GM21786 (cell line): ENCODE data around the gene REEP5.
"Not testable (repeated sequence)": the region's sequence is repeated elsewhere in the genome, so short reads cannot be mapped to it uniquely, and the experiment has no call there.

Source experiments
- ATAC-seq: cut with Tn5 transposase; IDR thresholded peaks from one replicate; pipeline ENCODE4 v1.9.1; 2021; ENCODE audit not compliant: unreplicated experiment

REEP5 gene

DNA sequence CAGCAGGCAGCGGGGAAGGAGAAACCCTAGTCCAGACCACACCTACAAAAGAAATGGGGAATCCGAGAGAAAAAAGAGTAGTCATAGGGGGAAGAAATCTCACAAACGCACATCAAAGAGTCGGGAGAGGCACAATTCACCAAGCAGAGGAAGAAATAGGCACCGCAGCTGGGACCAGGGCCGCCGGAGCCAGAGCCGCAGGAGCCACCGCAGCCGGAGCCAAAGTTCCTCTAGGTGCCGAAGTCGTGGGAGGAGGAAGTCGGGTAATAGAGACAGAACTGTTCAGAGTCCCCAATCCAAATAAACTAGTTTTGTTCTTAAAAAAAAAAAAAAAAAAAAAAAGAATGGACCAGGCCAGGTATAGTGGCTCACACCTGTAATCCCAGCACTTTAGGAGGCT, 29.3 kb downstream of the REEP5 start:
- ATAC-seq = no peak

DNA sequence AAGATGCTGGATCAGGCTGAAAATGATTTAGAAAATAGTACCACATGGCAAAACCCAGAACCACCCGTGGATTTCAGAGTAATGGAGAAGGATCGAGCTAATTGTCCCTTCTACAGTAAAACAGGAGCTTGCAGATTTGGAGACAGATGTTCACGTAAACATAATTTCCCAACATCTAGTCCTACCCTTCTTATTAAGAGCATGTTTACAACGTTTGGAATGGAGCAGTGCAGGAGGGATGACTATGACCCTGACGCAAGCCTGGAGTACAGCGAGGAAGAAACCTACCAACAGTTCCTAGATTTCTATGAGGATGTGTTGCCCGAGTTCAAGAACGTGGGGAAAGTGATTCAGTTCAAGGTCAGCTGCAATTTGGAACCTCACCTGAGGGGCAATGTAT, 30.0 kb downstream of the REEP5 start:
- ATAC-seq = not testable (repeated sequence)

- no peak for ATAC-seq
These were observed 35.1 kb downstream of the REEP5 start for GRCh38 chr5:112886975-112887374.

DNA sequence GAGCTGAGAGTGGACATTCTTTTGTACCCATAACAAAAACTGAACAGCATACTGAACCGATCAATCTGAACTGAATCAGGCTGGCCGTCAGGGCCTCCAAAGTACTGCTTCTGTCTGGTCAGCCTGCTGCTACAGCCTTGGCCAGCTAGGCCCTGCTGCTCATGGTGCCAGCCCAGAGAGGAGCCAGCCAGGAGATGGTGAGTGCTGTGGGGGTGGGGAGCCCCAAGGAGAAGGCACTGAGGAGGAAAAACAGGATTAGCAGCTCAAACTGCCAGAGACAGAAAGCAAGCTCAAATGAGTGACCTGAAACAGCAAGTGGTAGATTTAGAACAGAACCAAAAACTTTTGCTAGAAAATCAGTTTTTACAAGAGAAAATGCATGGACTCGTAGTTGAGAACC, 37.0 kb downstream of the REEP5 start:
- no peak for ATAC-seq

DNA sequence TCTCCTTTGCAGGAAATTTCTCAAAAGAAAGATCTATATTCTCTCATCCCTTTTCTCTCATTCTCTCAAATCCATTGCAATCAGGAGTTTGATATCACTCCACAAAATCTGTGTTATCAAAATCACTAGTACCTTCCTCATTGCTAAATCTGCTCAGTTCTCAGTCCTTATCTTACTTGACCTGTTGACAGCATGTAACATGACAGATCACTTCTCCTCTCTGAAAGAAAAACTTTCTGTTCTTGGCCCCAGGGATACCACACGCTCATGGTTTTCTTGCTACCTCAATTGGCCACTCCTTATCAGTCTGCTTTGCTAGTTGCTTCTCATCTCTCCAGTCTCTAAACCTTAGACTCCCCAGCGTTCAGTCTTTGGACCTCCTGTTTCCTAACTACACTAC, 38.8 kb downstream of the REEP5 start:
- no peak for ATAC-seq

DNA sequence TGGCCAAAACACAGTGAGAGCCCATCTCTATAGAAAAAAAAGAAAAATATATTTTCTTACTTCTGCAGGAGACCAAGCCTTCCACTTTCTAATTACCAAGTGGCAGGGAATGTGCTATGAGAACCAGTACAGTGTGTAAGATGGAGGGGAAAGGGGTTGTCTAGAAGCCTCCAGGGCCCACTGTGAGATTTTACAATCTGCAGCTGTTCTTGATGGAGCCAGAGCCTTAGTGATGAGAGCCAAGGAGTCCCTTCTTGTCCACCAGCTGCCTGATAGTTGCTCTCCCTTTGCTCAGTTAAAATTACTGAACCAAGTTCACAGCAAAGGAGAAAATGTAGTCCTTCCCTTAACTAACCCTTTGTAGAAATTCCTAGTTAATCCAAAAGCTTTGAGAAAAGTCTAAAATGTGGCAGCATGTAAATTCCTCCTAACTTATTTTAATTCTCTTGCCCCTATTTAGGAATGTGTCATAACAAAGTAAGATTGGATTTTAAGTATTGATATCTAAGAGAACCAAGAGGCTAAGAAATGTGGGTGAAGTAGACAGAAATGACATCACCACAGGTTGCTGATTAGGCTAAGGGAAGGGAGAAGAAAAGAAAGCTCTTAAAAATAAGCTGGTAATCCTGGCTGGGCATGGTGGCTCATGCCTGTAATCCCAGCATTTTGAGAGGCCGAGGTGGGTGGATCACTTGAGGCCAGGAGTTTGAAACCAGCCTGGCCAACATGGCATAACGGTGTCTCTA, 41.6 kb downstream of the REEP5 start:
- ATAC-seq = no peak

GRCh38 chr5:112878760-112879159, 43.3 kb downstream of the REEP5 start:
- no peak for ATAC-seq

DNA sequence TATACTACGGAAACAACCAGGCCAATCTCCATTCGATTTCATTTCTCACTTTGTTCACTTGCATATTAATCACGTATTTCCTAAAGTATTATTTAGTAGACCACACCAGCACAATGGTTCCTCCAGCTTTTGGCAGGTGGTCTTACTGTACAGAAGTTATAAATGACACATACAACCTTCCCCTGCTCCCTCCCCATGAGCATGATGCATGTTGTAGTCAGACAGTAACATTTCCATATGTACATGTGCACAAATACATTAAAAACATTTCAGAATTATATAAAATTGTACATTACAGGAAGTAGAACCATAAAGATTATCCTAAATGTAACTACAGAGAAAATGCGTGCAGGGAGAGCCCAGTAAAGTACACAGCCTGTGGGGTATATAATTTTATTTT, 43.9 kb downstream of the REEP5 start:
- ATAC-seq = no peak

DNA sequence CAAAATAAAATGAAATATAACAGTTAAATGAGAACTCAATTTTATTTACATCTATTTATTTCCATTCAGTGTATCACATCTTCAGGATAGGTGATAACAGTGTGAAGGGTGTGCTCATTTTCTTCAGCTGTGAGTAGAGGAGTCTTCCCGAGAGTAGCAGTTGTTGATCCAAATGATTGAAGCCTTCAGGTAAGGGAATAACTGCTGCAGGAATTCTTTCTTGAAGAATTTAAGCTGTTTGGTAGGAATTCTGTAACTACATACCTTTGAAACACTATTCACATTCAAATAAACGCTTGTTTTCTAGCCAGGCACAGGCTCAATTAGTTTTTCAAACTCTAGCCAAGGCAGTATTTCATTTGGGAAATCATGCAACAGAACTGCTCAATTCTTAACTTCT, 45.7 kb downstream of the REEP5 start:
- ATAC-seq = no peak

DNA sequence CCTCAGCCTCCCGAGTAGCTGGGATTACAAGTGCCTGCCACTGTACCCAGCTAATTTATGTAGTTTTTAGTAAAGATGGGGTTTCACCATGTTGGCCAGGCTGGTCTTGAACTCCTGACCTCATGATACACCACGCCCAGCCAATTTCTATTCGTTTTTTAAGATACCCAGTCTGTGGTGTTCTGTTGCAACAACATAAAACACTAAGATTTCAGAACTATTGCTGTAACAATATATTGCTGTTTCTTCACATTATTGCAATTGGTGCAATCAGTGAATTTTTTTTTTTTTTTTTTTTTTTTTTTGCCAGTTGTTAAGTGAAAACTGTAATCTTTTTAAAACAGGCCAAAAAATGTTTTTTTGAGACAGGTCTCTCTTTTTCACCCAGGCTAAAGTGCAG, 51.1 kb downstream of the REEP5 start:
- ATAC-seq = no peak

DNA sequence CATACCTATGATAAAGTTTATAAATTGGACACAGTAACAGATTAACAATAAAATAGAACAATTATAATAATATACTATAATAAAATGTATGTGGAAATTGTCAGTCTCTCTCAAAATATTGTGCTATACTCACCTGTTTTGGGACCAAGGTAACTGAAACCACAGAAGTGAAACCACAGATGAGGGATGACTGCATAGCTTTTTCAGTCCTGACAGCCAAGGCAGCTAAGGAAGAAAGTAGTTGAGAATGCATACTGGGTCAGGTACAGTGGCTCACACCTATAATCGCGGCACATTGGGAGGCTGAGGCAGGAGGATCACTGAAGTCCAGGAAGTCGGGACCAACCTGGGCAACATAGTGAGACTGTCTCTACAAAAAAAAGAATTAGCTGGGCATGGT, 52.1 kb downstream of the REEP5 start:
- no peak for ATAC-seq

GRCh38 chr5:112867411-112867810, 54.6 kb downstream of the REEP5 start:
- no peak for ATAC-seq

DNA sequence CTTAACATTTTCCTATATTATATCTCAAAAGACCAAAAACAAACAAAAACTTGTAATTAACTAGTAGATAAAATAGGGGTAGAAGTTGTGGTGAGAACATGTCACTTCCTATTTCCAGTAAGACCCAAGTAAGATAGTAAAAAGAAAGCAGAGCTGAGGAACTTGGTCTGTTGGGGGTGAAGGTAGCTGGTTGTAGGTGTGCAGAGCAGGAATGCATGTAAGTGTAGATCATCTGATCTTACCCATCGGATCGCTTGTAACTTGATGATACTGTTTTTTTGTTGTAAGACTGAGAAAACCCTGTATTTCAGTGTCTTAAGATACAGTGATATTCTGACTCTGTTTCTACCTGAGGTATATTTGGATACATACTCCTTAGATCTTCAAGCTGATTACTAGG, 55.3 kb downstream of the REEP5 start:
- ATAC-seq = no peak

GRCh38 chr5:112865128-112865527, 56.9 kb downstream of the REEP5 start:
- no peak for ATAC-seq

DNA sequence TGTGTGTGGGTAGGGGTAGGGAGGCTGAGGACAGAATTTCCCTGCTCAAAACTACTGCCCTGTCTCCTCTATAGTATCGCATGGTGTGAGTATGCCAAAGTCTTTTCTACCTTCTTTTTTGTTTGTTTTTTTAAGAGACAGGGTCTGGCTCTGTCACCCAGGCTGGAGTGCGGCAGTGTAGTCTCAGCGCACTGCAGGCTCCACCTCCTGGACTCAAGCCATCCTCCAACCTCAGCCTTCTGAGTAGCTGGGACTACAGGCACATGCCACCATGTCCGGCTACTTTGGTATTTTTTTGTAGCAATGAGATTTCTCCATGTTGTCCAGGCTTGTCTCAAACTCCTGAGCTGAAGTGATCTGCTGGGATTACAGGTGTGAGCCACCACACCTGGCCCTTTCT, 58.5 kb downstream of the REEP5 start:
- ATAC-seq = no peak

DNA sequence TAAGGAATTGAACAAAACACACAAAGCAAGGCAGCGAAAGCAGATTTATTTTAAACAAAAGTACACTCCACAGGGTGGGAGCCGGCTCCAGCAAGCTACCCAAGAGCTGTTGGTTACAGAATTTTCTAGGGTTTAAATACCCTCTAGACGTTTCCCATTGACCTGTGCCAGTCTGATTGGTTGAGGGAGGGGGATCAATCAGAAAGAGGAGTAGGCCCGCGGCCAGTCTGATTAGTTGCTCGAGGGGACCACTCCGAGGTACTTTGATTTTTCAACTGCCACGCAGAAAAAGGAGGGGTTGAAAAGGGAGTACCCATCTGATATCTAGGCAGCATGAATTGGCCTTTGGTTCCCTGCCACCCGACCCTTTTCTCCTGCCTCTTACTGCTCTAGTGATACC, 59.9 kb downstream of the REEP5 start:
- no peak for ATAC-seq

DNA sequence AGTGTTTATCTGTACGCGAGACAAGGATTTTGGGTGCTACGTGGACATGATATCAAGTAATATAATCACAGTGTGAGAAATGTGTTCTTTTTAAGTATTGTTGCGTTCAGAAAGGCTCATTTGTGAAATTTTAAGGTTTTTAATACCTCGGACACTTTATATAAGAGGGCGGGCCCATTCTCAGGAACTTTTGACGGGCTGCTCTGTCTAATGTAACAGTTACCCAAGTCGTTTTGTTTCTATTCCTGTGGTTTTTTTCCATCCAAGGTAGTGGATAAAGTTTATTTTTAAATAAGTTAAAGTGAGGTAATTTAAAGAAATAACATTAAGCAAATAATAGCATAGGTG, 60.4 kb downstream of the REEP5 start:
- ATAC-seq = no peak

DNA sequence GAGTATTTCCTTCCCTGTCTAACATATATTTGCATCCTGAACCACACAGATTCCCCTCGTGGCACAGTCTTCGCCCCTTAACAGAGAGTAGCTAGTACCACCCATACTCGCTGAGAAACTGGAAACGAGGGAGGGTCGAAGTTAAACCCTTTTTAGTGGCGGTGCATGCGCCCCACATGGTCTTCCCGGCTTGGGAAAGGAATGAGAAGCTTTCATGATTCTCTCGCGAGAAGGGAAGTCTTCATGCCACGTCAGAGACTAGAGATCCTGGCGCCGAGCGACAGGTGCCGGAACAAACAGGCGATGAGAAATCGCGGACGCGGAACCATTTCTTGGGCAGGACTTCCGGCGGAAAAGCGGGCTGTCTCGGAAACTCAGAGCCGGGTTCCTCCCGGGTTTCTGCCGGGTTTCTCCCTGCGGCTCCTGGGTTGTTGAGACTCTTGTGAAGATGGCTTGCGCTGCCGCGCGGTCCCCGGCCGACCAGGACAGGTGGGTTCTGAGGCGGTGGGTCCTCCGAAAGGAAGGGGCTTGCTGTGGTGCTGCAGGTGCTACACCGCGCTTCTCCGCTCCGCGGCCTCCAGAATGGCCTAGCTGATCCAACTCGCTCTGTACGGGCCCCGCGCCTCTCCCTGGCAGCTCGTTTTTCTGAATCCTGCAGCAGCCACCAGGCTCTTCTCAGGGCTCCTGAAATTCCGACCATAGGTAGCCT, 60.9 kb downstream of the REEP5 start, which contains the start of gene SRP19:
TSS of gene SRP19 (plus strand) at position 359 of the 709 bp plus-strand sequence. CDS start at position 449, 90 bp downstream.
- ATAC-seq = peak; percentile 99

GRCh38 chr5:112860571-112860928, 61.5 kb downstream of the REEP5 start:
- not testable (repeated sequence) for ATAC-seq

DNA sequence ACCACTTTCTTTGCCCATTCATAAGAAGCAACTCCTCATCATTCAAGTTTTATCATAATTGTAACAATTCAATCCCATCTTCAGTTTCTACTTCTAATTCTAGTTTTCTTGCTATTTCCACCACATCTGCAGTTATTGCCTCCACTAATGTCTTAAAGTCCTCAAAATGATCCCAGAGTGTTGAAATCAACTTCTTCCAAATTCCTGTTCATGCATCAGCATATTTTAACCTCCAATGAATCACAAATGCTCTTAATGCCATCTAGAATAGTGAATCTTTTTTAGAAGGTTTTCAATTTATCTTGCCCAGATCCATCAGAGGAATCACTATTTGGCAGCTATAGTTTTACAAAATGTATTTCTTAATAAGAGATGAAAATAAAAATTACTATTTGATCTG, 64.2 kb downstream of the REEP5 start:
- ATAC-seq = no peak

DNA sequence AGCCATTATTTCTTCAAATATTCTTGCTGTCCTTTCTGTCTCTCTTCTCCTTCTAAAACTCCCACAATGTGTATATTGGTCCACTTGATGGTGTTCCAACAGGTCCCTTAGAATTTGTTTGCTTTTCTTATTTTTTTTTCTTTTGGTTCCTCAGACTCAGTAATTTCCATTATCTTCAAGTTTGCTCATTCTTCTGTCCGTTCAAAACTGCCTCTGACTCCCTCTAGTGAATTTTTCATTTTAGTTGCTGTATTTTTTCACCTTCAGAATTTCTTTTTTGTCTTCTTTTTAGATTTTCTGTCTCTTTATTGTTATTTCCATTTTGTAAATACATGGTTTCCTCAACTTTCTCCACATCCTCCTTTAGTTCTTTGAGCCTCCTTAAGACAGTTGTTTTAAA, 67.4 kb downstream of the REEP5 start:
- no peak for ATAC-seq

GRCh38 chr5:112849912-112850311, 72.1 kb downstream of the REEP5 start:
- no peak for ATAC-seq
